GM23338 (cell line): ENCODE data around the gene PSMA2. TPM values are rescaled to one million over a fixed set of nuclear protein-coding genes. Genes with fewer than 3 reads are reported as not detected.
A peak's percentile ranks its signal among the peaks of the same experiment; 100 is the strongest.

Experiments used
- ATAC-seq: fragments of 200-7000 bp; cut with Tn5 transposase; 3 replicates; pipeline ENCODE4 v1.9.1; 2020
- DNase-seq: peaks from one replicate; pipeline ENCODE4 v3.0.0-alpha.2; 2015; ENCODE audit warnings: low spot score
- H2AFZ ChIP-seq: fragments of 200-600 bp; sonication (generic); 2 replicates; pipeline ENCODE4 v1.8.0; 2016; ENCODE audit warnings: antibody characterized with exemption, mild to moderate bottlenecking, moderate library complexity
- H3F3A ChIP-seq: fragments of 200-600 bp; sonication (generic); replicated peaks from 2 replicates; pipeline ENCODE4 v1.8.0; 2017; ENCODE audit warnings: antibody characterized with exemption, mixed run types, low read depth
- H3K27ac ChIP-seq: fragments of 200-600 bp; sonication (generic); 2 replicates; pipeline ENCODE4 v1.6.1; 2016; ENCODE audit warnings: low read depth
- H3K27me3 ChIP-seq: fragments of 200-600 bp; sonication (generic); 2 replicates; pipeline ENCODE4 v1.8.0; 2016; ENCODE audit warnings: mild to moderate bottlenecking, mixed run types, moderate library complexity; ENCODE audit not compliant: insufficient read depth
- H3K36me3 ChIP-seq: fragments of 200-600 bp; sonication (generic); 2 replicates; pipeline ENCODE4 v1.8.0; 2016; ENCODE audit warnings: mild to moderate bottlenecking; ENCODE audit not compliant: insufficient read depth
- H3K4me1 ChIP-seq: fragments of 200-600 bp; sonication (generic); 2 replicates; pipeline ENCODE4 v1.8.0; 2016; ENCODE audit warnings: mild to moderate bottlenecking, moderate library complexity; ENCODE audit not compliant: insufficient read depth
- H3K4me2 ChIP-seq: fragments of 200-600 bp; sonication (generic); 2 replicates; pipeline ENCODE4 v1.7.1; 2017; ENCODE audit warnings: mixed run types
- H3K4me3 ChIP-seq: fragments of 200-600 bp; sonication (generic); 2 replicates; pipeline ENCODE4 v1.6.1; 2016; ENCODE audit warnings: mixed run types
- H3K79me2 ChIP-seq: fragments of 200-600 bp; sonication (generic); replicated peaks from 2 replicates; pipeline ENCODE4 v1.8.0; 2017; ENCODE audit warnings: mild to moderate bottlenecking; ENCODE audit not compliant: insufficient read depth
- H3K9me2 ChIP-seq: fragments of 200-600 bp; sonication (generic); 2 replicates; pipeline ENCODE4 v1.8.0; 2017; ENCODE audit not compliant: insufficient read depth
- H4K20me1 ChIP-seq: fragments of 200-600 bp; sonication (generic); replicated peaks from 2 replicates; pipeline ENCODE4 v1.8.0; 2017; ENCODE audit warnings: mild to moderate bottlenecking; ENCODE audit not compliant: insufficient read depth
- H3K27ac Mint-ChIP-seq: 2 replicates; pipeline ENCODE4 v1.8.0; 2020; ENCODE audit warnings: inconsistent platforms, mild to moderate bottlenecking, moderate library complexity, mixed read lengths
- H3K27me3 Mint-ChIP-seq: 3 replicates; pipeline ENCODE4 v1.8.0; 2022; ENCODE audit warnings: low read depth, mild to moderate bottlenecking, moderate library complexity, mixed read lengths, inconsistent platforms; ENCODE audit not compliant: insufficient read depth, poor library complexity
- H3K36me3 Mint-ChIP-seq: 3 replicates; pipeline ENCODE4 v1.8.0; 2021; ENCODE audit warnings: low read depth, mild to moderate bottlenecking, inconsistent platforms, moderate library complexity, mixed read lengths
- H3K4me1 Mint-ChIP-seq: 3 replicates; pipeline ENCODE4 v1.8.0; 2020; ENCODE audit warnings: mild to moderate bottlenecking, inconsistent platforms, mixed read lengths
- H3K4me3 Mint-ChIP-seq: 3 replicates; pipeline ENCODE4 v1.8.0; 2021; ENCODE audit warnings: moderate library complexity, mild to moderate bottlenecking, inconsistent platforms, mixed read lengths
- H3K9me3 Mint-ChIP-seq: 3 replicates; pipeline ENCODE4 v1.8.0; 2020; ENCODE audit warnings: moderate library complexity, mild to moderate bottlenecking, inconsistent platforms, mixed read lengths
- CREB1 ChIP-seq: fragments of 250-450 bp; sonication (Bioruptor Pico); IDR thresholded peaks from 2 replicates; pipeline ENCODE4 v1.5.0; 2020; ENCODE audit warnings: low read depth, mild to moderate bottlenecking, moderate library complexity
- CTCF ChIP-seq, 2 experiments: fragments of 200-600 bp in 1 of 2; sonication (generic) in 1 of 2; conservative IDR thresholded peaks; 2 replicates each; pipeline versions ENCODE4 v1.5.1 to v1.6.1; 2016 to 2017; ENCODE audit warnings: antibody characterized with exemption in 2 of 2, low read depth in 2 of 2, mild to moderate bottlenecking in 2 of 2, moderate library complexity in 1 of 2
- EZH2 ChIP-seq: fragments of 200-600 bp; sonication (generic); IDR thresholded peaks from one replicate; pipeline ENCODE4 v1.8.0; 2017; ENCODE audit warnings: antibody characterized with exemption, mild to moderate bottlenecking, low read depth; ENCODE audit not compliant: unreplicated experiment
- EZH2phosphoT487 ChIP-seq: fragments of 200-600 bp; sonication (generic); IDR thresholded peaks from one replicate; pipeline ENCODE4 v1.8.1; 2018; ENCODE audit warnings: antibody characterized with exemption; ENCODE audit not compliant: unreplicated experiment
- JUNB ChIP-seq: IDR thresholded peaks from one replicate; pipeline ENCODE4 v1.6.1; 2016; ENCODE audit warnings: antibody characterized with exemption; ENCODE audit not compliant: unreplicated experiment
- NANOG ChIP-seq: IDR thresholded peaks from 2 replicates; pipeline ENCODE4 v1.6.1; 2016; ENCODE audit warnings: antibody characterized with exemption, borderline replicate concordance
- REST ChIP-seq: IDR thresholded peaks from one replicate; pipeline ENCODE4 v1.6.1; 2018; ENCODE audit warnings: antibody characterized with exemption; ENCODE audit not compliant: unreplicated experiment
- STAT1 ChIP-seq: IDR thresholded peaks from one replicate; pipeline ENCODE4 v1.6.1; 2016; ENCODE audit warnings: antibody characterized with exemption; ENCODE audit not compliant: unreplicated experiment
- ZNF331 ChIP-seq: fragments of 250-450 bp; sonication (Bioruptor Pico); IDR thresholded peaks from 2 replicates; pipeline ENCODE4 v1.5.0; 2020; ENCODE audit warnings: low read depth, mild to moderate bottlenecking, moderate library complexity
- polyA plus RNA-seq: library from polyadenylated mRNA; unstranded; fragments of >200 nt; fragmentation: Nextera tagmentation; extraction: Ambion mirVana; gene quantifications from 2 replicates; pipeline ENCODE4 v1.2.1, GENCODE V29; 2016
- total RNA-seq: library from RNA; depleted of rRNA; stranded (reverse); fragments of >200 nt; shearing (Covaris generic); gene quantifications from 2 replicates; pipeline ENCODE4 v1.2.3, GENCODE V29; 2014
- TF ChIP-seq, protein P1 (sequence below): IDR thresholded peaks from 2 replicates; pipeline ENCODE4 v1.6.1; 2016; ENCODE audit warnings: antibody characterized with exemption

PSMA2 gene
- total and polyA plus RNA-seq, 2 experiments from 2014 or later, result 178 to 678 TPM

- peaks cover 26% of the 10 kb centered on the region for H3K36me3 ChIP-seq
- Mint-ChIP-seq H3K4me1 (peaks cover 26% of the 10 kb centered on the region), H3K27me3 (peaks cover 3% of the 10 kb centered on the region), H3K9me3 (no peaks in the 10 kb centered on the region), H3K4me3 (no peak overlapping the region), H3K36me3 (peaks cover 66% of the 10 kb centered on the region), H3K27ac (no peak overlapping the region)
- no peak overlapping the region for H3K4me2 ChIP-seq
- peaks cover 7% of the 10 kb centered on the region for H3K79me2 ChIP-seq
- H3K4me1 ChIP-seq, result peaks cover 18% of the 10 kb centered on the region
- H4K20me1 ChIP-seq, result 0 out of 2 replicates have a peak, but pooled peaks cover 6% of the 10 kb centered on the region
- peaks cover 13% of the 10 kb centered on the region; the same call in 1 of the 2 replicates for H3F3A ChIP-seq
- no peak for TF ChIP-seq STAT1
- TF ChIP-seq JUNB, result no peak
- no peak for TF ChIP-seq CREB1 (CRISPR knock-in tag)
- TF ChIP-seq, protein P1, sequence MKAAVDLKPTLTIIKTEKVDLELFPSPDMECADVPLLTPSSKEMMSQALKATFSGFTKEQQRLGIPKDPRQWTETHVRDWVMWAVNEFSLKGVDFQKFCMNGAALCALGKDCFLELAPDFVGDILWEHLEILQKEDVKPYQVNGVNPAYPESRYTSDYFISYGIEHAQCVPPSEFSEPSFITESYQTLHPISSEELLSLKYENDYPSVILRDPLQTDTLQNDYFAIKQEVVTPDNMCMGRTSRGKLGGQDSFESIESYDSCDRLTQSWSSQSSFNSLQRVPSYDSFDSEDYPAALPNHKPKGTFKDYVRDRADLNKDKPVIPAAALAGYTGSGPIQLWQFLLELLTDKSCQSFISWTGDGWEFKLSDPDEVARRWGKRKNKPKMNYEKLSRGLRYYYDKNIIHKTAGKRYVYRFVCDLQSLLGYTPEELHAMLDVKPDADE, result no peak
- no peak for TF ChIP-seq NANOG
- DNase-seq (no peak), ATAC-seq (no peak)
- H3K27ac ChIP-seq, result 0 out of 2 replicates have a peak overlapping the region, but pooled peaks have one; percentile 13
- H3K27me3 ChIP-seq, result no peaks in the 10 kb centered on the region
- H2AFZ ChIP-seq, result no peak overlapping the region
- H3K4me3 ChIP-seq, result no peak overlapping the region
- H3K9me2 ChIP-seq, result 0 out of 2 replicates have a peak, but pooled peaks cover under 1% of the 10 kb centered on the region
Observed at GRCh38 chr7:42915356-42915755, 16.6 kb downstream of the PSMA2 start.

- Histone ChIP-seq H3K27me3 (no peaks in the 10 kb centered on the region), H2AFZ (no peak overlapping the region), H3K4me2 (no peak overlapping the region), H3K9me2 (0 out of 2 replicates have a peak, but pooled peaks cover 4% of the 10 kb centered on the region), H4K20me1 (0 out of 2 replicates have a peak, but pooled peaks cover 6% of the 10 kb centered on the region), H3K4me3 (no peak overlapping the region), H3K79me2 (peaks cover 11% of the 10 kb centered on the region), H3F3A (peaks cover 13% of the 10 kb centered on the region; the same call in 1 of the 2 replicates), H3K4me1 (peaks cover 18% of the 10 kb centered on the region), H3K36me3 (peaks cover 18% of the 10 kb centered on the region), H3K27ac (no peak overlapping the region; the same call in none of the 2 replicates)
- peaks cover 3% of the 10 kb centered on the region for H3K27me3 Mint-ChIP-seq
- peaks cover 34% of the 10 kb centered on the region for H3K4me1 Mint-ChIP-seq
- DNase-seq (no peak), ATAC-seq (no peak)
- no peaks in the 10 kb centered on the region for H3K9me3 Mint-ChIP-seq
- no peak overlapping the region for H3K27ac Mint-ChIP-seq
- H3K36me3 Mint-ChIP-seq, result peaks cover 66% of the 10 kb centered on the region
- H3K4me3 Mint-ChIP-seq, result no peak overlapping the region
- TF ChIP-seq, protein P1, result no peak
- TF ChIP-seq ZNF331 (CRISPR knock-in tag) (no peak), EZH2 (no peak), EZH2phosphoT487 (no peak), REST (no peak), CTCF (conservative IDR thresholded peaks at IDR 0.05; ENCODE audit: low read depth in 2 of 2) (no peak), STAT1 (no peak)
Observed at GRCh38 chr7:42914421-42915045, 17.4 kb downstream of the PSMA2 start.
